K562 (cell line): ENCODE measurements around the gene SPINT1. TPM values are rescaled to one million over a fixed set of nuclear protein-coding genes. Genes with fewer than 3 reads are reported as not detected.

Experiments used
- CAMTA2 ChIP-seq: fragments of 250-450 bp; sonication (Bioruptor Pico); conservative IDR thresholded peaks from 2 replicates; pipeline ENCODE4 v1.5.1; 2022
- DPF2 ChIP-seq: fragments of 450-650 bp; IDR thresholded peaks from 2 replicates; pipeline ENCODE4 v1.6.1; 2016
- HLTF ChIP-seq: fragments of 450-650 bp; IDR thresholded peaks from 2 replicates; pipeline ENCODE4 v1.6.1; 2016
- MAZ ChIP-seq, 2 experiments: fragments of 450-650 bp in 1 of 2; sonication (generic) in 1 of 2; formaldehyde crosslinking; IDR thresholded peaks in 1 of 2; conservative IDR thresholded peaks in 1 of 2; 2 replicates each; pipeline versions ENCODE4 v1.4.0 to v1.5.0; 2020; ENCODE audit warnings: mild to moderate bottlenecking in 1 of 2, missing genetic modification reagents in 1 of 2
- MED1 ChIP-seq: sonication (generic); formaldehyde crosslinking; IDR thresholded peaks from 2 replicates; pipeline ENCODE4 v1.8.1; 2023; ENCODE audit warnings: missing genetic modification reagents, borderline replicate concordance
- MEF2D ChIP-seq: conservative IDR thresholded peaks from 2 replicates; pipeline ENCODE4 v1.6.1; 2016; ENCODE audit warnings: low read depth, missing genetic modification characterization, missing compliant biosample characterization
- NRF1 ChIP-seq, 2 experiments: fragments of 450-650 bp; IDR thresholded peaks in 1 of 2; conservative IDR thresholded peaks in 1 of 2; 2 replicates each; pipeline ENCODE4 v1.6.1; 2014; ENCODE audit warnings: mild to moderate bottlenecking in 2 of 2
- PHTF2 ChIP-seq: fragments of 250-450 bp; sonication (Bioruptor Pico); IDR thresholded peaks from 2 replicates; pipeline ENCODE4 v1.5.0; 2021; ENCODE audit warnings: mild to moderate bottlenecking
- SMAD4 ChIP-seq: fragments of 250-450 bp; sonication (Bioruptor Pico); conservative IDR thresholded peaks from 2 replicates; pipeline ENCODE4 v1.8.0; 2021; ENCODE audit warnings: inconsistent platforms, mild to moderate bottlenecking, moderate library complexity
- SPI1 ChIP-seq: IDR thresholded peaks from 2 replicates; pipeline ENCODE4 v1.6.1; 2011; ENCODE audit warnings: low read depth, low read length, control low read depth, borderline replicate concordance
- ZBTB40 ChIP-seq, 2 experiments: fragments of 450-650 bp in 1 of 2; sonication (generic) in 1 of 2; formaldehyde crosslinking in 1 of 2; IDR thresholded peaks; 2 replicates each; pipeline versions ENCODE4 v1.7.1 to v1.9.0; 2016 to 2022; ENCODE audit warnings: inconsistent platforms in 1 of 2, mild to moderate bottlenecking in 1 of 2, missing genetic modification reagents in 1 of 2
- ZNF124 ChIP-seq: sonication (generic); formaldehyde crosslinking; IDR thresholded peaks from 2 replicates; pipeline ENCODE4 v1.8.1; 2022; ENCODE audit warnings: missing genetic modification reagents
- ZNF146 ChIP-seq: IDR thresholded peaks from one replicate; pipeline ENCODE4 v1.6.1; 2018; ENCODE audit warnings: missing compliant biosample characterization; ENCODE audit not compliant: unreplicated experiment
- ZNF561 ChIP-seq: fragments of 450-650 bp; formaldehyde crosslinking; conservative IDR thresholded peaks from 2 replicates; pipeline ENCODE4 v1.4.0; 2020; ENCODE audit warnings: mild to moderate bottlenecking, moderate library complexity
- polyA plus RNA-seq, 8 experiments: library from polyadenylated mRNA; depleted of rRNA in 4 of 8; stranded (reverse) in 5 of 8; unstranded in 3 of 8; fragments of >200 nt; fragmentation: Nextera tagmentation in 2 of 8; fragmentation: Illumina TruSeq in 1 of 8; extraction: Ambion mirVana in 2 of 8; extraction: Trizol in 1 of 8; gene quantifications; 2 replicates each; pipeline versions ENCODE4 v1.2.1 to v1.2.3, GENCODE V29; 2011 to 2014; ENCODE audit warnings: inconsistent platforms in 1 of 8, missing spikeins in 1 of 8
- total RNA-seq, 7 experiments: library from RNA; depleted of rRNA in 6 of 7; stranded (reverse); fragments of >200 nt in 6 of 7; fragmentation: Illumina TruSeq in 2 of 7; extraction: Trizol in 2 of 7; gene quantifications; 2 replicates each; pipeline versions ENCODE4 v1.2.1 to v1.2.3, GENCODE V29; 2011 to 2021; ENCODE audit warnings: low replicate concordance in 1 of 7
- TF ChIP-seq, protein P1 (sequence below), 2 experiments: fragments of 450-650 bp; IDR thresholded peaks; 2 replicates each; pipeline ENCODE4 v1.6.1; 2018; ENCODE audit warnings: mild to moderate bottlenecking in 2 of 2, low read depth in 1 of 2; ENCODE audit not compliant: partially characterized antibody in 2 of 2

Gene SPINT1
- total and polyA plus RNA-seq, 9 of the 15 experiments (the other 6 are each of a cell fraction or from before 2014, with no cell fraction given), result 0.78 to 4.5 (median 1.5) TPM

DNA sequence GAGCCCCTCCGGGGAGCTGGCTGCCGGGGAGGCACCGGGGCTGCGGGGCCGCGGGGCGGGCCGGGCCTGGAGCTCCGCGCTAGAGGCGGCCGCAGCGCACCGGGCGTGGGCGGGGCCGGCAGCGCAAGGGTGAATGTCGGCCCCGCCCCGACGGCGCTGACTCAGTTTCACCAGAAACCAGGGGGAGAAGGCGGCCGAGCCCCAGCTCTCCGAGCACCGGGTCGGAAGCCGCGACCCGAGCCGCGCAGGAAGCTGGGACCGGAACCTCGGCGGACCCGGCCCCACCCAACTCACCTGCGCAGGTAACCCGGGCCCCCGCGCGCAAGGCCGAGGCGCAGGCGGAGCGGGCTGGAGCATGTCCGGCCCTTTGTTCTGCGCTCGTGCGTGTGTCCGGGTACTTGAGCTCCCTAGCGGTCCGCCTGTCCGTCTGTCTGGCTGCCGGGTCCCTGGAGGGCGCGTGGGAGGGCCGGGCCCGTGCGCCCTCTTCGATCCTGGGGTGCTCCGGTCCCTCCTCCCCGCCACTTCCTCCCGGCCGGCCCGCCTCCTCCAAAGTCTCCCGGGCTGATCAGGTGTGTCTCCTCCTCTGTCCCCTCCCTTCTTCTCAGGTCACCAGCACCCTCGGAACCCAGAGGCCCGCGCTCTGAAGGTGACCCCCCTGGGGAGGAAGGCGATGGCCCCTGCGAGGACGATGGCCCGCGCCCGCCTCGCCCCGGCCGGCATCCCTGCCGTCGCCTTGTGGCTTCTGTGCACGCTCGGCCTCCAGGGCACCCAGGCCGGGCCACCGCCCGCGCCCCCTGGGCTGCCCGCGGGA is at the start of gene SPINT1 (continued):
- TF ChIP-seq ZBTB40 (IDR thresholded peaks at IDR 0.05) (0 out of 2 replicates have a peak, but pooled peaks have one; percentile 23), ZBTB40 (CRISPR knock-in tag; IDR thresholded peaks at IDR 0.05) (no peak), MAZ (CRISPR knock-in tag; conservative IDR thresholded peaks at IDR 0.05 in 1 of 2, IDR thresholded peaks at IDR 0.05 in 1 of 2) (no peak), MEF2D (tag) (no peak), NRF1 (conservative IDR thresholded peaks at IDR 0.05 in 1 of 2, IDR thresholded peaks at IDR 0.05 in 1 of 2) (peak; percentile 73 to 78), HLTF (no peak), CAMTA2 (CRISPR knock-in tag) (no peak), DPF2 (no peak), PHTF2 (CRISPR knock-in tag) (no peak), MED1 (CRISPR knock-in tag) (no peak), SPI1 (peak; percentile 23; the same call in 1 of the 2 replicates), ZNF146 (CRISPR knock-in tag) (no peak), ZNF561 (CRISPR knock-in tag) (no peak), ZNF124 (CRISPR knock-in tag) (no peak), SMAD4 (CRISPR knock-in tag) (no peak)
- TF ChIP-seq, protein P1, sequence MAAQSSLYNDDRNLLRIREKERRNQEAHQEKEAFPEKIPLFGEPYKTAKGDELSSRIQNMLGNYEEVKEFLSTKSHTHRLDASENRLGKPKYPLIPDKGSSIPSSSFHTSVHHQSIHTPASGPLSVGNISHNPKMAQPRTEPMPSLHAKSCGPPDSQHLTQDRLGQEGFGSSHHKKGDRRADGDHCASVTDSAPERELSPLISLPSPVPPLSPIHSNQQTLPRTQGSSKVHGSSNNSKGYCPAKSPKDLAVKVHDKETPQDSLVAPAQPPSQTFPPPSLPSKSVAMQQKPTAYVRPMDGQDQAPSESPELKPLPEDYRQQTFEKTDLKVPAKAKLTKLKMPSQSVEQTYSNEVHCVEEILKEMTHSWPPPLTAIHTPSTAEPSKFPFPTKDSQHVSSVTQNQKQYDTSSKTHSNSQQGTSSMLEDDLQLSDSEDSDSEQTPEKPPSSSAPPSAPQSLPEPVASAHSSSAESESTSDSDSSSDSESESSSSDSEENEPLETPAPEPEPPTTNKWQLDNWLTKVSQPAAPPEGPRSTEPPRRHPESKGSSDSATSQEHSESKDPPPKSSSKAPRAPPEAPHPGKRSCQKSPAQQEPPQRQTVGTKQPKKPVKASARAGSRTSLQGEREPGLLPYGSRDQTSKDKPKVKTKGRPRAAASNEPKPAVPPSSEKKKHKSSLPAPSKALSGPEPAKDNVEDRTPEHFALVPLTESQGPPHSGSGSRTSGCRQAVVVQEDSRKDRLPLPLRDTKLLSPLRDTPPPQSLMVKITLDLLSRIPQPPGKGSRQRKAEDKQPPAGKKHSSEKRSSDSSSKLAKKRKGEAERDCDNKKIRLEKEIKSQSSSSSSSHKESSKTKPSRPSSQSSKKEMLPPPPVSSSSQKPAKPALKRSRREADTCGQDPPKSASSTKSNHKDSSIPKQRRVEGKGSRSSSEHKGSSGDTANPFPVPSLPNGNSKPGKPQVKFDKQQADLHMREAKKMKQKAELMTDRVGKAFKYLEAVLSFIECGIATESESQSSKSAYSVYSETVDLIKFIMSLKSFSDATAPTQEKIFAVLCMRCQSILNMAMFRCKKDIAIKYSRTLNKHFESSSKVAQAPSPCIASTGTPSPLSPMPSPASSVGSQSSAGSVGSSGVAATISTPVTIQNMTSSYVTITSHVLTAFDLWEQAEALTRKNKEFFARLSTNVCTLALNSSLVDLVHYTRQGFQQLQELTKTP (IDR thresholded peaks at IDR 0.05; ENCODE audit: low read depth in 1 of 2, partially characterized antibody in 2 of 2), result no peak
